ENCODE results near the gene PKN1. TPM values are rescaled to one million over a fixed set of nuclear protein-coding genes. Genes with fewer than 3 reads are reported as not detected.
A peak's percentile ranks its signal among the peaks of the same experiment; 100 is the strongest.
"Not testable (repeated sequence)": the region's sequence is repeated elsewhere in the genome, so short reads cannot be mapped to it uniquely, and the experiment has no call there.

PKN1 gene
- total RNA-seq, 3 donors from 2014 or later, result 171 to 213 (median 197) TPM

DNA sequence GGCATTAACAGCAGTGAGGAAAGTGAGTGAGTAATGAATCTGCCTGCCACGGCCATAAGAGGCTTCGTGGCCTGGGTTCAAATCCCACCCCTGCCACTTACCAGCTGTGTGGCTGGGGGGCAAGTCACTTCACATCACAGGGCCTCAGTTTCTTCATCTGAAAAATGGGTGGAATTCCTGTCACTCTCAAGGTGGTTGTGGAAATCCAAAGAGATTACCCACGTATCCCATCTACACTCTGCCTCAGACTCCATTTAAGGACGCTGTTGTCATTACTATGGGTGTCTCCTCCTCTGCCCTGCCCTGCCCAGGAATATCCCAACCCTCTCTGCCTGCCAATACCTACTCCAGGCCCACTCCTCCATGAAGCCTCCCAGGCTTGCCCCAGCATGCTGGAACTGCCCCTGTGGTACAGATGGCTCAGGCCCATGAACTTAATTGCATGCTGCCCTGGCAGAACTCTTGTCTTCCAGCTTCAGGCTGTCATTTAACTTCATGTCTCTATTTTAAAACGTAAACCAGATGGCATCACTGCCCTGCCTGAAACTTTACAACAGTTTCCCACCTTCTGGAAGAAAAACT is 59.7 kb downstream of the PKN1 start:
- ATAC-seq (no peak), DNase-seq (no peak)
- Mint-ChIP-seq H3K9me3 (no peaks in the 10 kb centered on the region), H3K4me3 (no peak overlapping the region), H3K4me1 (ENCODE audit: low read depth) (peaks cover 17% of the 10 kb centered on the region), H3K36me3 (ENCODE audit: insufficient read depth) (peaks cover 15% of the 10 kb centered on the region), H3K27me3 (ENCODE audit: low read depth) (no peaks in the 10 kb centered on the region)

DNA sequence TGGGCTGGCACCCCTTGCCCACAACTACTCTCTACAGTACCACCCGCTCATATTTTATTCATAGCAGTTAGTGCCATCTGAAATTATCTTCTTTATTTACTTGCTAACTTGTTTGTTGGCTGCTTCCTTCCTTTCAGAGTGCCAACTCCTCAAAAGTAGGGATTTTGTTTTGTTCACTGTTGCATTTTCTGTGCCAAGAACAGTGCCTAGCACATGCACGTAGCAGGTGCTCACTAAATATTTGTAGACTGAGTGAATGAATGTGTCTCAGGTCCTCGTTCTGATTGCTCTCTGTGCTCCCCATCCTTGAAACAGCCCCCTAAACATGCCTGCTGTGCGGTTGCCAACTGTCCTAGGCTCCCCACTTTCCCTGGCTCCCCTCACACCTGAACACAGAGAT is 61.3 kb downstream of the PKN1 start:
- Mint-ChIP-seq H3K4me3 (peak overlapping the region; percentile 71), H3K4me1 (ENCODE audit: low read depth) (peaks cover 17% of the 10 kb centered on the region), H3K9me3 (no peaks in the 10 kb centered on the region), H3K27me3 (ENCODE audit: low read depth) (no peaks in the 10 kb centered on the region), H3K36me3 (ENCODE audit: insufficient read depth) (peaks cover 11% of the 10 kb centered on the region)
- ATAC-seq (no peak), DNase-seq (no peak)

DNA sequence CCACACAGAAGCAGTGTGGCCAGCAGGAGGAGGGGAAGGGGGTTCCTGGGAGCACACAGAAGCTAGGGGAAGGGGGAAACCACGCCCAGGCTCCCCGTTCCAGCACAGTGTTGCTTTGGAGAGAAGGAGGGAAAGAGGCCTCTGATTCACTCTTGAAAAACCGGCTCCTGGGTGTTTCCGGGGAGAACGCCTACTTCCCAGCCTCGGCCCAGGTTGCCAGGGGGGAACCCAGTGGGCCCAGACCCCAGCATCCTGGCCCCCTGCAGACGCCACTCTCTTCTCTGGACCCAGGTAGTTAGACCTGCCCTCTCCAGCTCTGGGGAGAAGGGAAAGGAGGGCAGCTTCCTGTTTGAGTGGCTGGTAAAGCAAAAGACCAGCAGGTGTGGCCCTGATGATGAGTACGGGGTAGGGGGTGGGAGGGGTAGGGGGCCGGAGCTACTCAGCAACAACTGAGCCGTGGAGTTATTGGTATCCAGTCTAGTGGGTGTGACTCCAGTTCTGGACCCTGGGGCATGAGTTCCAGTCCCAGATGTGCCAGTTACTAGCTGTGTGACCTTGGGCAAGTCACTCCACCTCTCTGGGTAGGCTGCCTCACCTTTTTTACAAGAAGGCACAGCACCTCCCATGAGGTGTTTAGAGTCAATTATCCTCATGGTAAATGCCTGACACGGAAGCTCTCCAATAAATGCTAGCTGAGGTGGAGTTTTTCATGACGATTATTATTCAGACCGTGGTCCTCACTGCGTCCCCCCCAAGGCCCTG is 62.0 kb downstream of the PKN1 start:
- peaks cover 7% of the 10 kb centered on the region for H3K36me3 Mint-ChIP-seq (ENCODE audit: insufficient read depth)
- no peak for ATAC-seq

DNA sequence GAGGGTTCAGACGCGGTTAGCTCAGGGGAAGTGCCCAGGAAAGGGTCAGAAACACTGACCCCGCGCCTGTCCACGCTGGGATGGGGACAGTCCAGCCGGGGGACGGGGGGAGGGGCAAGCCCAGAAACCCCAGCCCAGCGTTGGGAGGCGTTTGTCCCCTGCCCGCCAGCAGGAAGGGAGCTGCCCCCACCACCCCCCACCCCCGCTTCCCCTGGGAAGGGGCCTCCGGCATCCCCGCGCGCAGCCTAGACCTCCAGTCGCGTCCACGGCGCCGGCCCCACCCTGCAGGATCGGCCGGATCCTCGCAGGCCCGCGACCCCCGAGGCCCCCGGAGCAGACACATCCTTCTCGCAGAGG is 62.5 kb downstream of the PKN1 start:
- H3K4me1 Mint-ChIP-seq (ENCODE audit: low read depth), result peaks cover 17% of the 10 kb centered on the region
- peak overlapping the region; percentile 83 for H3K4me3 Mint-ChIP-seq
- H3K27me3 Mint-ChIP-seq (ENCODE audit: low read depth), result no peaks in the 10 kb centered on the region
- DNase-seq (no peak), ATAC-seq (no peak)
- H3K36me3 Mint-ChIP-seq (ENCODE audit: insufficient read depth), result peaks cover 7% of the 10 kb centered on the region
- no peaks in the 10 kb centered on the region for H3K9me3 Mint-ChIP-seq

More for the DNA sequence above, 62.0 kb downstream of the PKN1 start:
- no peaks in the 10 kb centered on the region for H3K9me3 Mint-ChIP-seq
- H3K4me3 Mint-ChIP-seq, result peak overlapping the region; percentile 83
- H3K4me1 Mint-ChIP-seq (ENCODE audit: low read depth), result peaks cover 17% of the 10 kb centered on the region
- no peaks in the 10 kb centered on the region for H3K27me3 Mint-ChIP-seq (ENCODE audit: low read depth)
- DNase-seq, result no peak

DNA sequence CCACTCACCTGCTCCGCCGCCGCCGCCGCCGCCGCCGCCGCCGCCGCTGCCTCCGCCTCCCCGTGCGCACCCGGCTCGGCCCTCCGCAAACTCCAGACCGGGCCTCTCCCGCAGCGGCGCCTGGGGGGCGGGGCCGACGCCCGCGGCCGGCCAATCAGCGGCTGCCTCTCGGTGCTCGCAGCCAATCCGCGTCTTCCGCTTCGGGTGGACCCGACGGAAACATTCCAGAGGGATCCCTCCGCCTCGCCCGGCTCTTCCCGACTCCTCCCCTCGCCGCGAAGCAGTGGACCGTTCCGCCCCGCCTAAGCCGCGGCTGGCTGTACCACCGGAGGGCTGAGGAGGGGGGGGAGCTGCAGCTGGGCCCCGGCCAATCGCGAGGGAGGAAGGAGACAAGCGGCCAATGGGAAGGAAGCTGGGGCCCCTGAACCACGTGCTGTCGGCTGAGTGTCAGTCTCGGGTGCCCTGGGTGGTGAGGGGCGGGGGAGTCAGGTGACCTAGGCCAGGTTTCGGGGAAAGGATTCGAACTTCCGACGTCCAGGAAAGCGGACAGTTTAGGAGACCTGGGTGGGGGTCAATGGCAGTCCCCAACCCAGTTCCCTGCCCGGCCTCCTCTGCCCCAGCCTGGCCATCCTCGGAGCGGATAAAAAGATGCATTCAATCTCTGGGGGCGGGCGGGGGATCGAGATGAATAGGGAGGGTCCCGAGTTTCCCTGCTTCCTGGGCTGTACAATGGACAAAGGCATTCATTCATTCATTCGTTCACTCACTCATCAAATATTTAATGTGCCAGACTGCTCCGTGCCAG is 63.1 kb downstream of the PKN1 start, which contains the start of gene GIPC1:
Gene GIPC1, minus strand, starts transcription at position 99 of the 805 bp plus-strand sequence. CDS start 13,151 bp downstream, outside the sequence.
- DNase-seq (peak; percentile 74), ATAC-seq (peak; percentile 96 to 98)
- peaks cover 17% of the 10 kb centered on the region for H3K4me1 Mint-ChIP-seq (ENCODE audit: low read depth)
- peak within 1 kb of the TSS; percentile 83 for H3K4me3 Mint-ChIP-seq
- peaks cover 7% of the 10 kb centered on the region for H3K36me3 Mint-ChIP-seq (ENCODE audit: insufficient read depth)
- no peaks in the 10 kb centered on the region for H3K27me3 Mint-ChIP-seq (ENCODE audit: low read depth)
- no peaks in the 10 kb centered on the region for H3K9me3 Mint-ChIP-seq

DNA sequence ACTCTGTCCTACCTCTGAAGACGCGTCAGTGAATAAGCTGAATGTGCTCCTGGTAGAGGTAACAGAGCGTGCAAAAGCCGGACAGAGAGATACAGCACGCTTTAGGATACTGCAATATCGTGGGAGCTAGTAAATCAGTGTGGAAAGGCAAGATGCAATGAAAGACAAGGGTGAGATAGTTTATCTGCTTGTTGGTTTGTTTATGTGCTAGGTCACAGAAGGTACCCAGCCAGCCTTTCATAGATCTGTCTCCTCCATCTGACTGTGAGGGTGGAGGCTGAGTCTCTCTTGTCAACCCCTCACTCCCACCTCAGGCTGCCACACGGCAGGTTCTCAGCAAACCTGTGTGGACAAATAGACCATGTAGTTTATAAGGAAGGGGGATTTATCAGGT is 63.7 kb downstream of the PKN1 start:
- Mint-ChIP-seq H3K4me1 (ENCODE audit: low read depth) (peaks cover 17% of the 10 kb centered on the region), H3K4me3 (peak overlapping the region; percentile 80), H3K36me3 (ENCODE audit: insufficient read depth) (peaks cover 3% of the 10 kb centered on the region), H3K27me3 (ENCODE audit: low read depth) (no peaks in the 10 kb centered on the region), H3K9me3 (no peaks in the 10 kb centered on the region)
- ATAC-seq (no peak), DNase-seq (no peak)

DNA sequence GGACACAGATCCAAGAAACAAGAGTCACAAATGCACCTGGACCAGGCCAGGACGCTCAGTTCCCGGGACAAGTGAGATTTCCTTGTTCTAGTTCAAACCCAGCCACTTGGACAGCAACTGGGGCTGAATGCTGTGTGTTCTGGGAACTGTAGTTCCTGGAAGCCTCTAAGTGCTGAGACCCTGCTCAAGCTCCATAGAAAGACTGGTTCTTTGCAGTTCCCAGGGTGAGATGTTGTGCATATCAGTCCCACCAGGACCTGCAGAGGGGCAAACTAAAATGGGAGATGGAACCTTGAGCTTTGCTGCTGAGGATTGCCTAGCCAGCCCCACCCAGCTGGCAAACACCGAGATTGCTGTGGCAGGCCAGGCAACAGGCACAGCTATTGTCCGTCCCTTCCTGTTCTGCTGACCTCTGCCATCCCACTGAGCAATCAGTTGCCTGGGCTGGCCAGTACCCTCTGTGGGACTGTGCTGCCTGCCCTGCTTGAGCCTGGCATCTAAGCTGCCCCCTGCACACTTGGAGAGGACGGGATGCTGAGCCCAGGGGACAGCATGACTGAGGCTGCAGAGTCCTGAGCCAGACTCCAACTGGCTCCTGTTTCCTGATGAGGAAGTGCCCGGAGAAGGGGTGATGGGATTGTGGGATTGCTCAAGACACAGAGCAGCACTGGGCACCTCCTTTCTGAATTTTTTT is 64.3 kb downstream of the PKN1 start:
- no peaks in the 10 kb centered on the region for H3K9me3 Mint-ChIP-seq
- peaks cover 17% of the 10 kb centered on the region for H3K4me1 Mint-ChIP-seq (ENCODE audit: low read depth)
- peak overlapping the region; percentile 80 for H3K4me3 Mint-ChIP-seq
- H3K36me3 Mint-ChIP-seq (ENCODE audit: insufficient read depth), result peaks cover 3% of the 10 kb centered on the region
- no peaks in the 10 kb centered on the region for H3K27me3 Mint-ChIP-seq (ENCODE audit: low read depth)
- DNase-seq (no peak), ATAC-seq (no peak)

DNA sequence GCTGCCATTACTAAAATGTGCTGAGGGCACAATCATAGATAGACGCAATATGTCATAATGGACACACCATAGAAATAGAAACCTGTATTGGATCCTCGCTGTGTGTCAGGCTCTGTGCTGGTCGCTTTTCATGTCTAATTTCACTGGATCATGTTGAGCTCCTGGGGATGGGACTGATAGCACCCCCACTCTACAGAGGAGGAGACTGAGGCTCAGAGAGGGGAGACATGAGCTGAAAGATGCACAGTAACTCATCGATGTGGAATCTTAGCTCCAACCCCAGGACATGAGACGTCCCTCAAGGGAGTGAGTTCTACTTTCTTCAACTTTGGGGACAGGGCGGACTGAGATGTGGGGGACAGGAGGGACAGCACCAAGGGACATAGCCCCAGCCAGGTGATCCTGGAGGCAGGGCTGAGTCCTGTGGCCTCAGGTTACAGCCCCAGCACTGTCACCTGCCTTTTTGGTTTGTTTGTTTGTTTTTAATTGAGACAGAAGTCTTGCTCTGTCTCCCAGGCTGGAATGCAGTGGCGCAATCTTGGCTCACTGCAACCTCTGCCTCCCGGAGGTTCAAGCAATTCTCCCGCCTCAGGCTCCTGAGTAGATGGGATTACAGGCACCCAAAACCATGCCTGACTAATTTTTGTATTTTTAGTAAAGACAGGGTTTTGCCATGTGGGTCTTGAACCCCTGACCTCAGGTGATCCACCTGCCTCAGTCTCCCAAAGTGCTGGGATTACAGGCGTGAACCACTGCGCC is 69.4 kb downstream of the PKN1 start:
- Mint-ChIP-seq H3K36me3 (ENCODE audit: insufficient read depth) (no peaks in the 10 kb centered on the region), H3K9me3 (no peaks in the 10 kb centered on the region), H3K4me1 (ENCODE audit: low read depth) (peaks cover 36% of the 10 kb centered on the region), H3K27me3 (ENCODE audit: low read depth) (no peaks in the 10 kb centered on the region), H3K4me3 (no peak overlapping the region)
- no peak for DNase-seq
- no peak for ATAC-seq

DNA sequence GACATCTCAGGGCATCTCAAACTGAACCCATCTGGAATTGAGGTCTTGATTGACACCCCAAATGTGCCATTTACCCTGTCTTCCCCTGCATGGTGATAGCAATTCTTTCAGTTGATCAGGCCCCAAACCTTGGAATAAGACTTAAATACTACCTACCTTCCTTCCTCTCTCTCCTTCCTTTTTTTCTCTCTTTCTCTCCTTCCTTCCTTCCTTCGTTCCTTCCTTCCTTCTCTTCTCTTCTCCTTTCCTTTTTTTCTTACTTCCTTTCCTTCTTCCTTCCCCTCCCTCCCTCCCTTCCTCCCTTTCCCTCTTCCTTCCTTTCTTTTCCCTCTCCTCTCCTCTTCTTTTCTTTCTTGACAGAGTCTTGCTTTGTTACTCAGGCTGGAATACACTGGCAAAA is 70.2 kb downstream of the PKN1 start:
- DNase-seq, result no peak
- no peak overlapping the region for H3K4me3 Mint-ChIP-seq
- peaks cover 43% of the 10 kb centered on the region for H3K4me1 Mint-ChIP-seq (ENCODE audit: low read depth)
- no peaks in the 10 kb centered on the region for H3K36me3 Mint-ChIP-seq (ENCODE audit: insufficient read depth)
- no peak for ATAC-seq
- H3K27me3 Mint-ChIP-seq (ENCODE audit: low read depth), result no peaks in the 10 kb centered on the region
- no peaks in the 10 kb centered on the region for H3K9me3 Mint-ChIP-seq

DNA sequence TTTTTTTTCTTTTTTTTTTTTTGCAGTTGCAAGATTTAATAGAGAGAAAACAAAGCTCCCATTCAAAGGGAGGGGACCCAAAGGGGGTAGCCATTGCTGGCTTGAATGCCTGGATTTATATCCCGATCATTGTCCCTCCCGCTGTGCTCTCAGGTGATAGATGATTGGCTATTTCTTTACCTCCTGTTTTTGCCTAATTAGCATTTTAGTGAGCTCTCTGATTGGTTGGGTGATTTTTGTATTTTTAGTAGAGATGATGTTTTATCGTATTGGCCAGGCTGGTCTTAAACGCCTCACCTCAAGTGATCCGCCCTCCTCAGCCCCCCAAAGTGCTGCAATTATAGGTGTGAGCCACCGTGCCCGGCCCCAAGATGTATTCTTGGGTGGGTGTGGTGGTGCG is 71.5 kb downstream of the PKN1 start:
- H3K4me3 Mint-ChIP-seq; DNase-seq; H3K36me3 Mint-ChIP-seq (ENCODE audit: insufficient read depth); ATAC-seq; H3K27me3 Mint-ChIP-seq (ENCODE audit: low read depth); H3K9me3 Mint-ChIP-seq: not testable (repeated sequence)
- H3K4me1 Mint-ChIP-seq (ENCODE audit: low read depth), result peaks cover 49% of the 10 kb centered on the region

DNA sequence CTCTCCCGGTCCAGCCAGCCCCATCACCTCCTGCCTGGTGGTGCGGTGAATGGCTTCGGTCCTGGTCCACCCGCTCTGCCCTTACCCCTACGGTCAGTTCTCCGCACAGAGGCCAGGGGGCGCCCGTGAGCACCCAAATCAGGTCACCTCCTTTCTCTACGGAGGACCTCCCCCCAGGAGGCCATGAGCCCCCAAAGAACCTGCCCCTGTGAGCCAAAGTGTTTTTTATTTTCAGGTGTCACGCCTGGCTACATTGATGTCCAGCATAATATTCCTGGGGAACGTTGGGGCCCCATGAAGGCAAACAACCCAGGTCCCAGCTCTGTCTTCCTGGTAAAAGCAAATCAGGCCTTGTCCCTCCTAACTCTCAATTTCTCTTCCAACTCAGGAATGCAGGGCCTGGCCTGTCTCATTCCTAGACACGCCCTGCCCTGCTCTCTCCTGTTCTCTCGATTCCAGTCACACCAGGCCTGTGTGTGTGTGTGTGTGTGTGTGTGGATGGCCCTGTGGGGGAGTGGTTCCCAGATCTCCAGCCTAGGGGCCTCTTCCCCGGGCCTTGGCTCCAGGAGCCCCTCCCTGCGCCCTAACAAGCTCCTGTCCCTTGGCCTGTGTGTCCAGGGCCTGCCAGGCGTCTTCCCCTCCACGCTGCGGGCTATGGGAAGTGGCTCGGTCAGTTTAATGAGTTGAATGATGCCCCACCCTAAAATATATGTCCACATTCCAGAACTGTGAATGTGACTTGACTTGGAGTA is 72.6 kb downstream of the PKN1 start:
- DNase-seq (peak; percentile 72), ATAC-seq (peak; percentile 71 to 78)
- peak overlapping the region; percentile 33 for H3K4me3 Mint-ChIP-seq
- H3K9me3 Mint-ChIP-seq, result no peaks in the 10 kb centered on the region
- H3K36me3 Mint-ChIP-seq (ENCODE audit: insufficient read depth), result no peaks in the 10 kb centered on the region
- peaks cover 54% of the 10 kb centered on the region for H3K4me1 Mint-ChIP-seq (ENCODE audit: low read depth)
- H3K27me3 Mint-ChIP-seq (ENCODE audit: low read depth), result no peaks in the 10 kb centered on the region

DNA sequence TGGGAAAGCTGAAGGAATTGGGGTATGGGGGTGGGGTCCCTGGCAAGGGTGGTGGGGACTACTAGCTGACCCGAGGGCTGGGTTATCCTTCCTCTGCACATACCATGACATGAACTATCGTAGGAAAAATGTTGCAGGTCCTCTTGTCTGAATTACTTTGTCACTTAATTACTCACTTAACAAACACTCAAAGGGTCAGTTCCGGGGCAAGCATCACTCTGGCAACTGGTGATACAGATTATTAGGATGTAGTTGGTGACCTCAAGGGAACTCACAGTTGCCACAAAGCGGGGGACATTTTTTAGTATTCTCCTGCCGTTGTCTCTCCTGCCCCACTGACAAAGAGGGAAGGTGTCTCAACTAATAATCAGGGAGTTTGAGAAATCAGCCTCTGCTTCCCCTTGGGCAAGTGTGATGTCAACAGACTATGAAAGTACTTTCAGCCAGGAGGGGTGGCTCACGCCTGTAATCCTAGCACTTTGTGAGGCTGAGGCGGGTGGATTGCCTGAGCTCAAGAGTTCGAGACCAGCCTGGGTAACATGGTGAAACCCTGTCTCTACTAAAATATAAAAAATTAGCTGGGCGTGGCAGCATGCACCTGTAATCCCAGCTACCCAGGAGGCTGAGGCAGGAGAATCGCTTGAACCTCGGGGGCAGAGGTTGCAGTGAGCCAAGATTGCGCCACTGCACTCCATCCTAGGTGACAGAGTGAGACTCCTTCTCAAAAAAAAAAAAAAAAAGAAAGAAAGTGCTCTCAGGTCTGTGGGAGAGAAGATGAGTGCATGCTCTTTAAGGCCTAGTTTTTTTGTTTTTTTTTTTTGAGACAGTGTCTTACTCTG is 74.8 kb downstream of the PKN1 start:
- H3K4me1 Mint-ChIP-seq (ENCODE audit: low read depth), result peaks cover 62% of the 10 kb centered on the region
- H3K4me3 Mint-ChIP-seq, result no peak overlapping the region
- no peak for DNase-seq
- H3K36me3 Mint-ChIP-seq (ENCODE audit: insufficient read depth), result no peaks in the 10 kb centered on the region
- no peaks in the 10 kb centered on the region for H3K9me3 Mint-ChIP-seq
- ATAC-seq, result no peak
- H3K27me3 Mint-ChIP-seq (ENCODE audit: low read depth), result no peaks in the 10 kb centered on the region

Measured in activated T-cell treated with anti-CD3 and anti-CD28 coated beads, Interleukin-2, amount 50 U/mL, for 4 hours (primary cell).